GM12872 (cell line): ENCODE results near the gene MEGF6.

ENCODE experiments used
- CTCF ChIP-seq: IDR thresholded peaks from 3 replicates; pipeline ENCODE4 v1.5.1; 2011; ENCODE audit warnings: low read depth, mild to moderate bottlenecking, low read length, moderate library complexity; ENCODE audit not compliant: insufficient read depth

MEGF6 gene

GRCh38 chr1:3535732-3536131 is 75.6 kb downstream of the MEGF6 start:
- TF ChIP-seq CTCF, result no peak

- no peak for TF ChIP-seq CTCF
Observed at GRCh38 chr1:3534803-3535637, 76.3 kb downstream of the MEGF6 start.

GRCh38 chr1:3533067-3534048 is 78.0 kb downstream of the MEGF6 start:
- no peak for TF ChIP-seq CTCF

- TF ChIP-seq CTCF, result no peak
Observed at GRCh38 chr1:3531928-3532327, 79.4 kb downstream of the MEGF6 start.

- no peak for TF ChIP-seq CTCF
Observed at GRCh38 chr1:3530926-3531818, 80.1 kb downstream of the MEGF6 start.

GRCh38 chr1:3530086-3530925 is 81.0 kb downstream of the MEGF6 start:
- no peak for TF ChIP-seq CTCF
